ENCODE results near the gene PAIP2B.

DNA sequence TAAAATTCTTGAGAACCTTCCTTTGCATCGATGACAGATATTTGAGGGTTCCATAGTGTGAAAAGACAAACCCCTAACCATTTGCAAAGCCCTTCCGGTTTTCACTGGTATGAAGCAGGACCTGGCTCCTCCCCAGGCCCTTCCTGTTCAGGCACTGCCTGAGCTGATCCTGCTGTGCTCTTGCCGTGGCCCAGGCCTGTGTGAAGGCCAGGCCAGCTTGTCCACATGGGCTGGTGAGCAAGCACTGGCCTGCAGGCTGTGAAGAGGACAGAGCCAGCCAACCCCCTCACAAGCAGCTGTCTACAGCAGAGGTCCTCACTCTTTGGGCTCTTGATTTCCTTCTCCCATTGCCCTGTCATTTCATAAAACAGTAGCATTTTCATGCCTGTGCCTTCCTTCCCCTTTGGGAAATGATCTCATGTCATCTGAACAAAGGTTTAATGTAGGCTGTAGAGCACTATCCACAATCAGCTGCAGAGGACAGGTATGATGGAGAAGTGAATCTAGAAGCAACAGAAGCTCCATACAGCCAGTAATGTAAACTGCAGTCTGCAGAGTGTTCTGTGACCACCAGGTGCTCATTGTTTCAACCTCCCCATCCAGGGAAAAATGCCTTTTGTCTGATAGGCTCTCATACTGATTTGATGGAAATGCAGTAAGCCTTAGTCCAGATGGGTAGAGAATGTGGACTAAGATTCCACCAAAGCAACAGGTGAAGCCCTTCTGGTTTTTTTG, 76.7 kb downstream of the PAIP2B start:
- TF ChIP-seq, protein P1, sequence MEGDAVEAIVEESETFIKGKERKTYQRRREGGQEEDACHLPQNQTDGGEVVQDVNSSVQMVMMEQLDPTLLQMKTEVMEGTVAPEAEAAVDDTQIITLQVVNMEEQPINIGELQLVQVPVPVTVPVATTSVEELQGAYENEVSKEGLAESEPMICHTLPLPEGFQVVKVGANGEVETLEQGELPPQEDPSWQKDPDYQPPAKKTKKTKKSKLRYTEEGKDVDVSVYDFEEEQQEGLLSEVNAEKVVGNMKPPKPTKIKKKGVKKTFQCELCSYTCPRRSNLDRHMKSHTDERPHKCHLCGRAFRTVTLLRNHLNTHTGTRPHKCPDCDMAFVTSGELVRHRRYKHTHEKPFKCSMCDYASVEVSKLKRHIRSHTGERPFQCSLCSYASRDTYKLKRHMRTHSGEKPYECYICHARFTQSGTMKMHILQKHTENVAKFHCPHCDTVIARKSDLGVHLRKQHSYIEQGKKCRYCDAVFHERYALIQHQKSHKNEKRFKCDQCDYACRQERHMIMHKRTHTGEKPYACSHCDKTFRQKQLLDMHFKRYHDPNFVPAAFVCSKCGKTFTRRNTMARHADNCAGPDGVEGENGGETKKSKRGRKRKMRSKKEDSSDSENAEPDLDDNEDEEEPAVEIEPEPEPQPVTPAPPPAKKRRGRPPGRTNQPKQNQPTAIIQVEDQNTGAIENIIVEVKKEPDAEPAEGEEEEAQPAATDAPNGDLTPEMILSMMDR (IDR thresholded peaks at IDR 0.05) = no peak
- no peak for TF ChIP-seq POLR2A (IDR thresholded peaks at IDR 0.05)

All from right lobe of liver (tissue), 4 donors.